Ramos (cell line): ENCODE results near the gene ATP4A.

Experiments used
- in situ Hi-C: fragments of 300-500 bp; cut with MboI; formaldehyde crosslinking; loops from one replicate; pipeline ENCODE4 v1.14.3; 2022; ENCODE audit warnings: low sequenced_read_pairs; ENCODE audit not compliant: unreplicated experiment

ATP4A gene

DNA sequence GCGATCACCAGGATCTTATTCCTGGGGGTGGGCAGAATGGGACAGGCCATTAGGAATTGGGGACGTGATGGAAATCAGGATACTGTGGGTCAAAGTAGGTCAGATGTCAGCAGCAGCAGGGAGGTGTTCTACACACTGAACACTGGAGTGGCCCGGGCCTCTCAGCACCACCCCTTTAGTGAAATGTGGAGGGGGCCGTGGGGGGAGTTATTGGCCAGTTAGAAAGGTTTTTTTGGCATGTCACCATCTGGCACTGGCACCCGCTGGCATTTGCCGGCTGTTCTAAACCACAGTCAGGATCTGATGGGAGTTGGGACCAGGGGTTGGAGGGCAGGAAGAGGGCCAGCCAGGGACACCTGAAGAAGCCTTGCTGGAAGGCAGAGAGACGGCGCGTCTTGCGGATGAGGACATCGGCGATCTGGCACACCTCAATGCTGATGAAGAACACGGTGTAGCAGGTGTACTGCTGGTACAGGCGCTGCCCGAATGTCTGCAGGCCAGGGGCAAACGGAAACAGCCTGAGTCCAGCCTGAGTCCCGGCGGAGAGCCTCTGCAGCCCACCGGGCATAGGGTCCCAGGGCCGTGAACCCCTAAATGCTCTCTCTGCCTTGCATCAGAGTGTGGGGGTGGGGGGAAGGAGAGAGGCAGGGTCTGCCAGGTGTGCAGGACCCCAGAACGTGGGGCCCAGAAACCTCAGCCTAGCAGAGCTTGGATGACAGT is 12.2 kb downstream of the ATP4A start:
- in situ Hi-C loops, result no loop called here

DNA sequence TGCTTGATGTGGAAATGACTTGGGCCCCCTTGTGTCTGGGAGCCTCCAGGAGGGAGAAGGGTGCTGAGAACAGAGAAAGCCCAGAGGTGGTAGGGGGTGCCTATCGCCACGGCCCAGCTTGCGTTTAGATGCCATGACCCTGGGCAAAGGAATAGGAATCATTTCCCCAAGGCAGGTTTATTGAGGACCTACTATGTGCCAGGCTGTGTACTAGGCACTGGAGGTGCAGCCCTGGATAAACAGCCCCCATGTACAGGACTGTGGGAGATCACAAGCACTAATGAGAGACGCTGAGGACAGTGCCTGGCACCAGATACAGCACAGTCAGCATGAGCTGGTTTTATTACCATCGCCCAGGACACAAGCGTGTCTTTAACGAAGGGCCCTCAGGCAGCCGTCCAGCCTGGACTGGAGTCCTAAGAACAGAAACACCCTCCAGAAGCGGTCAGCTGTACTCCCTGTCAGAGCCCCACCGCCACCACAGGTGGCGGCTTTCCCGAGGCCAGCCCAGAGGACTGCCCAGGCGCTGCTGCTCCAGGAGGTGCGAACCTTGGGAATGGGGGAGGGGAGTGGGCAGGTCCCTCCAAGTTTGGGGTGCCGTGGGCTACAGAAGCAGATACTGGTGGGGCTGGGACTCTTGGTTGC is 13.5 kb downstream of the ATP4A start:
- in situ Hi-C loops, result no loop called here

DNA sequence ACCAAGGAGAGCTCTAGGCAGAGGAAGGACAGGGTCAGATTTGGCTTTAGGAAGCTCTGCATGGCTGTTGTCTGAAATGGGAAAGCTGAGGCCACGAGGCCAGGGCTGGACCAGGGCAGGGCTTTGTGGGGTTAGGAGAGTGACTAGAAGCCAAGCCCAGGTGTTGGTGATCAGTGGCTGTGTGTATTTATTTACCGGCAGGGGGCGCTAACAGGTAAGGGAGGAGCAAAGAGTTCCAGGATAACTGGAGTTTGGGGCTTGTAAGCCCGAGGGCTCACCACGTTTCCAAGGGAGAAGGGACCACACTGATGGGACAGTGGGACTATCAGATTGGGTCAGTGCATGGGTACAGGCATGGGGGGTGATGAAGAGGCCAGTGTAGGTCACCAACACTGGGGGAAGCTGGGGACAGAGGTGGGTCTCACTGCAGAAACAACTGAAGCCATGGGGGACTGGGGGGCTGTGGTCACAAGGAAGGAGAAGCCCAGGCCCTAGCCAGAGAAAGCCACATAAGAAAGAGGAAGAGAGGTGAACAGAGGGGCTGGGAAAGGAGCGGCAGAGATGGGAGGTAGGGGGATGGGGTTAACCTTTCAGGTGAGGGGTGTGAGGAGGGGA is 14.2 kb downstream of the ATP4A start:
- in situ Hi-C loops, result no loop called here

GRCh38 chr19:35546532-35546931 is 16.9 kb downstream of the ATP4A start:
- in situ Hi-C loops, result no loop called here

GRCh38 chr19:35545855-35546381 is 17.5 kb downstream of the ATP4A start:
- in situ Hi-C loops, result no loop called here

- in situ Hi-C loops, result no loop called here
Measured at GRCh38 chr19:35545001-35545854, 18.2 kb downstream of the ATP4A start, which contains the start of gene TMEM147. Gene TMEM147 (plus strand): TSS chr19:35545626. CDS start chr19:35545740, 114 bp downstream.

DNA sequence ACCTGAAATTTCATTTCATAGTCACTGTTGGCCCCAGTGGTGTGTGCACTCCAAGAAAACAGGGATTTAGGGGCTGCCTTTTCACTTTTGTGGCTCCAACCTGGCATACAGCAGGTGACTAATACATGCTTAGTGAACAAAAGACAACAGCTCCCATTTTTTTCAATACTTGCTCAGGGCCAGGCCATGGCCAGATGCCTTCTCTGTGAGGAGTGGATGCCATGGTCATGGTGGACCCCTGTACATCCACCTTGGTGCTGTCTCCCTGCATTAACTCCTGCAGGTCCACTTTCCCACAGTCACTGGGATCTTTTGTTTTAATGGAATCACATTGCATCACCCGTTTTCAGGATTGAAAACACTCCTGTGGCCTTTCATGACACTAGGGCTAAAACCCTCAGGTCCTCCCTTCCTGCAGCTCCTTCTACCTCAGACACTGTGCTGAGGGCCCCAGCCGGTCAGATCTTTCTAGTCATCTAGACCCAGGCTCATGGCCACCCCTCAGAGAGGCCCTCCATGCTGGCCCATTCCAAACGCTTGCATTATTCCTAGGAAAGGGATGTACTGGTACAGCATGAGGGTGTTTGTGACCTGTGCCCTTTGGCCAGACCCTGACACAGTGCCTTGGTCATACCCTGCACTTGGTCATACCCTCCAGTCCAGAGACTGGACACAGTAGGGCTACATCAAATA is 19.2 kb downstream of the ATP4A start:
- in situ Hi-C loops, result no loop called here

GRCh38 chr19:35543280-35544109 is 20.0 kb downstream of the ATP4A start:
- in situ Hi-C loops, result no loop called here

- in situ Hi-C loops, result no loop called here
Measured at GRCh38 chr19:35542209-35542608, 21.2 kb downstream of the ATP4A start.

DNA sequence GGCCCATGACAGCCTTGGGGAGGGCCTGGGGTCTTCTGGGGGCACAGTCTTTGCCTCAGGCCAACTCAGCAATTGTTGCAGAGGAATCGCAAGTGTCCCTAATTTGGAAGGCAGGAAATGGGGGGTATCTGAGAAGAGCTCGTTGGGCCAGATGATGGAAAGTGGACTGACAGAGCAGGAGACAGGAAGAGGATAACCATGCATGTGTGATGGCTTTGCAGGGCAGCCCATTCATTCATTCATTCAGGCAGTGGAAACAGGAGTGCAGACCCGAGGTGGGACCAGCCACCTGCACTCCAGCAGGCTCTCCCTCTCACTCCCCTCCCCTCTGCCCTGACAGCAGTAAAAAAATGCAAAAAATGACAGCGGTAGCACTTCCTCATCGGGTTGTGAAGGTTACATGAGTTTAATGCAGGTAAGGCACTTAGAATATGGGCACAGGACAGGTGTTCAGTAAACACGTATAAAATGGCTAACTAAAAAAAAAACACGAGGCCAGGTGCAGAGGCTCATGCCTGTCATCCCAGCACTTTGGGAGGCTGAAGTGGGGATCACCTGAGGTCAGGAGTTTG is 23.0 kb downstream of the ATP4A start:
- in situ Hi-C loops, result no loop called here

DNA sequence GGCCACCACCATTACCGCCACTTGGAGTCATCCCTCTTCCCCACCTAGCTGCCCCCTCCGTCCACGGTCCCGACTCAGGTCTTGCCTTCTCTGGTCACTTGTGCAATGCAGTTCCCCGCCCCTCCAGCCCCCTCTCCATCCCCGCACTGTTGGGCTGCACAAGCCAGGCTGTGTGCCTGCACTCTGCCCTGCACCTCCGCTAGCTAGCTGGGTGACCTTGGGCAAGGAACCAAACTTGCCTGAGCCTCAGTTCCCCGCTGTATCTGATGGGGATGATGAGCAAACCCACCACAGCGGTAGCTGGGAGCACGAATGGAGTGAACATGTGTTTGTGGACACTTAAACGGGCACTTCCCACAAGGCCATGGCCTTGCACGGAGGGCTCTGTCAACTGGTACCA is 23.6 kb downstream of the ATP4A start:
- in situ Hi-C loops, result no loop called here

- in situ Hi-C loops, result no loop called here
Measured at GRCh38 chr19:35539314-35539713, 24.1 kb downstream of the ATP4A start.

- in situ Hi-C loops, result no loop called here
Measured at GRCh38 chr19:35534803-35535480, 28.5 kb downstream of the ATP4A start.

DNA sequence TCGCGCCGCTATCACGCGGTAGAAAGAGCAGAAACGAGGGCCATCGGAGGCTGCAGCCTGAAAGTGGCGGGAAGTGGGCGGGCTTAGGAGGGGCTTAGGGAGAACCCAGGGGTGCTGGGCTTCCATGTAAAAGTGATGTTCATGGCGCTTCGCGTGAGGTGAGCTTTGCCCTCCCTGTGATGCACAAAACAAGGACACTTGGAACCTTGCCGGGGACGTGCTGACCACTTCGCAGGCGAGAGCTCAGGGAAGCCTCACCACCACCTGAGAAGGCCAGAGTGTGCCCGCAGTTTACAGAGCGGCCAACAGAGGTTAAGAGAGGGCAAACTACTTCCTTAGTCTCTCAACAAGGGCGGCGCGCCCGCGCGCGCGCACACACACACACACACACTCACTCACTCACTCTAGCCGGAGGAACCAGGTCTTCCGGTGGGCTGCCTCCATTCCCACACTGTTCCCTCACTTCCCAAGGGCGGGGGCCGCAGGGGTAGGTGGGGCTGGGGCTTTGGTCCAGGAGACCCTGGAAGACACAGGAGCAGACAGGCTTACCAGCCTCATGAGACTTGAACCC is 29.6 kb downstream of the ATP4A start:
- in situ Hi-C loops, result no loop called here

DNA sequence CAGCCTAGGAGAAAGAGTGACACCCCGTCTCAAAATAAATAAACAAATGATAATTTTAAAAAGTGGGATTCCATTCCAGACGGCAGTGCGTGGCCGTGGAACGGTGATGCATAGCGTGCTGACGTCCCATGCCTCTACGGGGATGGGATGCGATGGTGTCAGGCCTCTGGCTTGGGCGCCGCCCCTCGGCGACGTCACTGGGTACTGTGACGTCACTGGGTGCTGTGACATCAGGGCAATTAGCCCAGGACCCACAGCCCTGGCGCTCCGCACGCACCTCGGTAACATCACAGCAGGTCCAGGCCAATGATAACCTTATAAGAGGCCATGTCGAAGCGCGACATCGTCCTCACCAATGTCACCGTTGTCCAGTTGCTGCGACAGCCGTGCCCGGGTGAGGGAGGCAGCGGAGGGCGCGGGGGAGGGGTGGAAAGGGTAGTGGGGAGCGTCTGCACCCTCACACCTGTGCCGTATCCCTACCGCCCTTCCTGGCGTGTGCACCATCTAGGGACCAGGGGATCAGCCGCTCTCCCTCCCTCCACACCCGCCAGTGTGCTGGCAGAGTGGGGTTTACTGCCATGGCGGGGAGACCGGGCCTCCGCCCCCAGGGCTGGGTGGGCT is 30.1 kb downstream of the ATP4A start, which contains the start of gene GAPDHS:
GAPDHS (plus strand) TSS at position 256 of the 621 bp plus-strand sequence; CDS start at position 328, 72 bp downstream.
- in situ Hi-C loops, result no loop called here

DNA sequence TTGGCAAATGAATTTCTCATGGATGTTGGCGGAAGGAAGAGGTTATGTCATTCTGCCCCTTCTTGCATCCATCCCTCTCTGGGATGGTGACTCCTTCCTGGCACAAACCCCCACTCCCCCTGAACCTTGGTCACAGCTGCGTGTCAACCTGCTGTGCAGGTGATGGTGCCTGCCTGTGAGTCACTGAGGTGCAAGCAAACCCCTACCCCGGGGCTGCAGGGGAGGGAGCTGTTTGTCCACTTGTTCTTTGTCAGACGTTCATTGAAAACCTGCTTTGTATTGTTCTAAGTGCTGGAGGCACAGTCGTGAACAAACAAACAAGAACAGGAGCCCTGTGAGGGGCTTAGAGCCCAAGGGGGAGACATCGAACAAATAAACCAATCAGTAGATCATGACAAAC is 32.2 kb downstream of the ATP4A start:
- in situ Hi-C loops, result no loop called here
